Heart left ventricle (tissue), 16 donors: Measurements from ENCODE around the gene PDXK. TPM values are rescaled to one million over a fixed set of nuclear protein-coding genes. Genes with fewer than 3 reads are reported as not detected.

Experiments used
- ATAC-seq, 4 donors: fragments of 200-7000 bp; cut with Tn5 transposase; one replicate each; pipeline ENCODE4 v1.9.1; 2020 to 2022; ENCODE audit warnings: moderate library complexity in 4 of 4, mild to moderate bottlenecking in 3 of 4, moderate number of reproducible peaks in 1 of 4
- DNase-seq, 5 donors: peaks; one replicate each; pipeline ENCODE4 v3.0.0-alpha.2; 2020
- H3K27ac ChIP-seq, 12 donors: fragments of 200-600 bp; sonication (generic) in 4 of 12; one replicate each; pipeline versions ENCODE4 v1.5.0 to v1.8.0; 2016 to 2022; ENCODE audit warnings: mild to moderate bottlenecking in 2 of 12
- H3K27me3 ChIP-seq, 9 donors: fragments of 200-600 bp; sonication (generic) in 2 of 9; one replicate each; pipeline versions ENCODE4 v1.5.1 to v1.8.0; 2016 to 2022; ENCODE audit warnings: mild to moderate bottlenecking in 3 of 9
- H3K36me3 ChIP-seq, 9 donors: fragments of 200-600 bp; sonication (generic) in 2 of 9; one replicate each; pipeline versions ENCODE4 v1.5.0 to v1.8.0; 2018 to 2022; ENCODE audit warnings: mild to moderate bottlenecking in 2 of 9
- H3K4me1 ChIP-seq, 12 donors: fragments of 200-600 bp; sonication (generic) in 4 of 12; one replicate each; pipeline versions ENCODE4 v1.5.0 to v1.8.0; 2016 to 2022; ENCODE audit warnings: mild to moderate bottlenecking in 3 of 12
- H3K4me3 ChIP-seq, 12 donors: fragments of 200-600 bp; sonication (generic) in 4 of 12; one replicate each; pipeline versions ENCODE4 v1.5.0 to v1.8.0; 2017 to 2022; ENCODE audit warnings: mild to moderate bottlenecking in 9 of 12, moderate library complexity in 4 of 12
- H3K9me3 ChIP-seq, 12 donors: fragments of 200-600 bp; sonication (generic) in 4 of 12; one replicate each; pipeline versions ENCODE4 v1.5.0 to v1.8.0; 2016 to 2022; ENCODE audit warnings: mild to moderate bottlenecking in 1 of 12
- CTCF ChIP-seq, 12 donors: fragments of 200-600 bp; sonication (generic) in 4 of 12; IDR thresholded peaks; one replicate each; pipeline versions ENCODE4 v1.5.0 to v1.8.0; 2018 to 2022; ENCODE audit warnings: antibody characterized with exemption in 12 of 12, mild to moderate bottlenecking in 5 of 12
- POLR2A ChIP-seq, 2 donors: fragments of 450-650 bp; IDR thresholded peaks; one replicate each; pipeline ENCODE4 v1.6.1; 2017; ENCODE audit warnings: antibody characterized with exemption in 2 of 2, mild to moderate bottlenecking in 2 of 2, moderate library complexity in 2 of 2
- WGBS, 4 donors: extraction: QIAGEN DNeasy Blood & Tissue Kit in 2 of 4; methylation state at CpG; one replicate each; pipeline versions ENCODE4 v1.1.5 to v1.1.7; 2013 to 2018; 5-methylcytosine and 5-hydroxymethylcytosine counted together
- intact Hi-C, 10 donors: fragments of 100-400 bp; cut with DNase I; formaldehyde crosslinking; loops; one replicate each; pipeline versions ENCODE4 v1.11.1 to v1.14.2; 2022
- polyA plus RNA-seq, 2 donors: library from polyadenylated mRNA; stranded (reverse); fragments of 200-250 nt; gene quantifications; one replicate each; pipeline ENCODE4 v1.2.3, GENCODE V29; 2013
- total RNA-seq, 9 donors: library from RNA; depleted of rRNA in 2 of 9; stranded (reverse); fragments of >200 nt in 2 of 9; fragmentation: NEBNext Ultra II Directional in 3 of 9; extraction: Animal tissue kit (Norgen Biotek cat#: 25700) in 3 of 9; gene quantifications; one replicate each; pipeline versions ENCODE4 v1.1.0 to v1.2.4, GENCODE V29; 2016 to 2023
- donor health status: ischemic (EF 13 %, LVEDD 7.1; RV severe dilation, severe dysfunction).
- donor health status: healthy with polysubstance abuse.
- donor health status: DM: no; HTN: yes; CAD: no.
- donor health status: DM: no; HTN: no; CAD: no.
- donor health status: ischemic (EF 25% LVEDD 6.9; RV normal size, moderate dysfunction).
- donor health status: ischemic (EF 25% LVEDD 5.7; RV mildly dilated, moderate dysfunction).
- donor health status: healthy.
- donor health status: DM: yes; HTN: yes; CAD: no.
- donor health status: ischemic (EF 35%, LVEDD 5.7; RV mildly dilated, moderate dysfunction).
- donor health status: nonischemic (EF 11% LVEDD 7.7; RV severe dilation, severe dysfunction).
- donor health status: DM: yes; HTN: yes; CAD: no.
- donor health status: PGD.
- donor health status: ischemic (EF 29% LVEDD 5.4; RV normal size, mild dysfunction).
- donor health status: nonischemic (EF 23%, LVEDD 6.1; RV moderate dilation, normal function).

PDXK gene
- total and polyA plus RNA-seq, 11 donors = 46.5 to 105 (median 79.7) TPM

- TF ChIP-seq CTCF (IDR thresholded peaks at IDR 0.05) (no peak), POLR2A (IDR thresholded peaks at IDR 0.05) (no peak)
- no peaks in the 10 kb centered on the region for H3K4me1 ChIP-seq
- WGBS, 4 donors = 31 to 51% (median 40%) methylated on average over 19 to 25 of the region's 25 CpGs
- H3K9me3 ChIP-seq = no peaks in the 10 kb centered on the region
- intact Hi-C loops = no loop called here
- peak overlapping the region in 4 of 12 donors; percentile 34 to 67 (median 57) for H3K27ac ChIP-seq
- no peaks in the 10 kb centered on the region for H3K27me3 ChIP-seq
- peak overlapping the region in 1 of 12 donors; percentile 20 for H3K4me3 ChIP-seq
- peak in 2 of 4 donors; percentile 4 to 42 for ATAC-seq
- DNase-seq = no peak
- peaks cover 0 to 51% (median 33%) of the 10 kb centered on the region in 9 donors for H3K36me3 ChIP-seq
Measured at GRCh38 chr21:43740497-43741156, 21.7 kb downstream of the PDXK start.

GRCh38 chr21:43741423-43742096, 22.6 kb downstream of the PDXK start:
- no peaks in the 10 kb centered on the region for H3K9me3 ChIP-seq
- no peaks in the 10 kb centered on the region for H3K27me3 ChIP-seq
- TF ChIP-seq POLR2A (IDR thresholded peaks at IDR 0.05) (no peak), CTCF (IDR thresholded peaks at IDR 0.05) (no peak)
- WGBS, 4 donors = 72 to 100% (median 77%) methylated on average over 3 to 24 of the region's 28 CpGs
- H3K4me3 ChIP-seq = no peak overlapping the region
- ATAC-seq (no peak), DNase-seq (no peak)
- intact Hi-C loops = no loop called here
- no peaks in the 10 kb centered on the region for H3K4me1 ChIP-seq
- H3K27ac ChIP-seq = no peak overlapping the region
- peaks cover 0 to 60% (median 43%) of the 10 kb centered on the region in 9 donors for H3K36me3 ChIP-seq

- 91 to 99% (median 97%) methylated on average over 8 of the region's 8 CpGs for WGBS, 4 donors
- peaks cover 0 to 70% (median 57%) of the 10 kb centered on the region in 9 donors for H3K36me3 ChIP-seq
Measured at GRCh38 chr21:43743947-43744346, 25.0 kb downstream of the PDXK start.

More at GRCh38 chr21:43743947-43744346, 25.0 kb downstream of the PDXK start:
- no peak for ATAC-seq
- DNase-seq = no peak
- no peaks in the 10 kb centered on the region for H3K27me3 ChIP-seq
- H3K4me3 ChIP-seq = no peak overlapping the region
- no peak overlapping the region for H3K27ac ChIP-seq
- no peaks in the 10 kb centered on the region for H3K9me3 ChIP-seq
- TF ChIP-seq CTCF (IDR thresholded peaks at IDR 0.05) = no peak
- H3K4me1 ChIP-seq = no peaks in the 10 kb centered on the region
- intact Hi-C loops = no loop called here
